ENCODE results near the gene ZNF574.

The ZNF574 gene

DNA sequence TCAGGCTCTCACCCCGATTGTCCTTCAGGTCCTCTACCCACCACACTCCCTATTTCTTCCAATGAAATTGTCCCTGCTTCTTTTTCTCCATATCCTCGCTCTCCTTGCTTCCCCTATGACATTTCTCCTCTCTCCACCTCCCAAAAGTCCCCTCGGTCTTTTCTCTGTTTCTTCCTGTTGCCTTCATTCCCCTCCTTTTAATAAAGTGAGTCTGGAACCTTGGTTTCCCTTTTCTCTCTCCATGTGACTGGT is 676 bp upstream of the ZNF574 start:
- Histone ChIP-seq H3K4me1 (ENCODE audit: control insufficient read depth, low read length) (peaks cover 20% of the 10 kb centered on the region), H3K4me2 (ENCODE audit: low read length) (peak overlapping the region; percentile 82)
- no peak for TF ChIP-seq EZH2phosphoT487 (IDR thresholded peaks at IDR 0.05; ENCODE audit: borderline replicate concordance, low read length)
- TF ChIP-seq, protein P1, sequence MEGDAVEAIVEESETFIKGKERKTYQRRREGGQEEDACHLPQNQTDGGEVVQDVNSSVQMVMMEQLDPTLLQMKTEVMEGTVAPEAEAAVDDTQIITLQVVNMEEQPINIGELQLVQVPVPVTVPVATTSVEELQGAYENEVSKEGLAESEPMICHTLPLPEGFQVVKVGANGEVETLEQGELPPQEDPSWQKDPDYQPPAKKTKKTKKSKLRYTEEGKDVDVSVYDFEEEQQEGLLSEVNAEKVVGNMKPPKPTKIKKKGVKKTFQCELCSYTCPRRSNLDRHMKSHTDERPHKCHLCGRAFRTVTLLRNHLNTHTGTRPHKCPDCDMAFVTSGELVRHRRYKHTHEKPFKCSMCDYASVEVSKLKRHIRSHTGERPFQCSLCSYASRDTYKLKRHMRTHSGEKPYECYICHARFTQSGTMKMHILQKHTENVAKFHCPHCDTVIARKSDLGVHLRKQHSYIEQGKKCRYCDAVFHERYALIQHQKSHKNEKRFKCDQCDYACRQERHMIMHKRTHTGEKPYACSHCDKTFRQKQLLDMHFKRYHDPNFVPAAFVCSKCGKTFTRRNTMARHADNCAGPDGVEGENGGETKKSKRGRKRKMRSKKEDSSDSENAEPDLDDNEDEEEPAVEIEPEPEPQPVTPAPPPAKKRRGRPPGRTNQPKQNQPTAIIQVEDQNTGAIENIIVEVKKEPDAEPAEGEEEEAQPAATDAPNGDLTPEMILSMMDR (IDR thresholded peaks at IDR 0.05; ENCODE audit: low read depth, low read length, poor library complexity, severe bottlenecking): no peak

DNA sequence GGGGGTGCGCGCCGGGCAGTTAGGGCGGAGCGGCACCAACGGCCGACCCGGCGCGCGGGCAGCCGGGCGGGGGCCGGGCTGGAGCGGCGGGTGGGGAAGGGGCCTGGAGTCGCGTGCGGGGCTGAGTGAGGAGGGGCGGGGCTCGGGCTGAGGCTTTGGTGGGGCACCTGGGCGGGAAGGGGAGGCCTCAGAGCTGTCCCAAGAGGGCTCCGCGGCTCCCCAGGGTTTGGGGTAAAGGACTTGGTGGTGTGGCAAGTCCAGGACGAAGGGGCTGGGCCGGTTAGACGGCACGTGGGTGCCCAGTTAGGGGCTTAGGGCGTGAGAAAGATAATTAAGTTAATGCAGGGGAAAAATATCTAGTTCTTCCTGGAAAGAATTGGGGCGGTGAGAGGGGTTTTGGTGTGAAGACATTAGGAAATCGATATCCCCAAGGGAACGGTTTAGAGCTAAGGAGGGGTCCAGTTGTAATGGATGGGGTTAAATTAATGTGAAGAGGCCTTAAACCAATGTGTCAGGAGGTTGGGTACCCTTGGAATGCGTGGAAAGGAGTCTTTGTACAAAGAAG is 496 bp downstream of the ZNF574 start:
- H3K79me2 ChIP-seq (ENCODE audit: control insufficient read depth, low read length): peaks cover 62% of the 10 kb centered on the region
- peak overlapping the region; percentile 89 for H3K4me2 ChIP-seq (ENCODE audit: low read length)
- H3K9me2 ChIP-seq (replicated peaks; ENCODE audit: control insufficient read depth, low read length): no peaks in the 10 kb centered on the region
- no peaks in the 10 kb centered on the region for H3K27me3 ChIP-seq (ENCODE audit: control insufficient read depth, low read length)
- peak overlapping the region; percentile 61 for H3K27ac ChIP-seq (ENCODE audit: low read depth, low read length)
- peaks cover 20% of the 10 kb centered on the region for H3K4me1 ChIP-seq (ENCODE audit: control insufficient read depth, low read length)
- TF ChIP-seq, protein P1 (IDR thresholded peaks at IDR 0.05; ENCODE audit: low read depth, low read length, poor library complexity, severe bottlenecking): no peak
- no peak for TF ChIP-seq EZH2phosphoT487 (IDR thresholded peaks at IDR 0.05; ENCODE audit: borderline replicate concordance, low read length)
- peaks cover 22% of the 10 kb centered on the region for H4K20me1 ChIP-seq (ENCODE audit: control insufficient read depth, insufficient read depth, low read depth, low read length)
- H3K36me3 ChIP-seq (ENCODE audit: control insufficient read depth, low read length): peaks cover 50% of the 10 kb centered on the region
- H3K4me3 ChIP-seq (ENCODE audit: low read length): peak overlapping the region; percentile 77
- H3F3A ChIP-seq (ENCODE audit: control insufficient read depth, insufficient read depth): peaks cover 13% of the 10 kb centered on the region
- no peaks in the 10 kb centered on the region for H3K9me3 ChIP-seq (ENCODE audit: control insufficient read depth, insufficient read depth, low read length)

More for the DNA sequence above, 676 bp upstream of the ZNF574 start:
- Histone ChIP-seq H3K27me3 (ENCODE audit: control insufficient read depth, low read length) (no peaks in the 10 kb centered on the region), H3F3A (ENCODE audit: control insufficient read depth, insufficient read depth) (peaks cover 13% of the 10 kb centered on the region), H3K4me3 (ENCODE audit: low read length) (peak overlapping the region; percentile 77), H3K79me2 (ENCODE audit: control insufficient read depth, low read length) (peaks cover 50% of the 10 kb centered on the region), H3K9me2 (replicated peaks; ENCODE audit: control insufficient read depth, low read length) (no peaks in the 10 kb centered on the region), H4K20me1 (ENCODE audit: control insufficient read depth, insufficient read depth, low read depth, low read length) (peaks cover 22% of the 10 kb centered on the region), H3K9me3 (ENCODE audit: control insufficient read depth, insufficient read depth, low read length) (no peaks in the 10 kb centered on the region), H3K27ac (ENCODE audit: low read depth, low read length) (peak overlapping the region; percentile 71), H3K36me3 (ENCODE audit: control insufficient read depth, low read length) (peaks cover 39% of the 10 kb centered on the region)

DNA sequence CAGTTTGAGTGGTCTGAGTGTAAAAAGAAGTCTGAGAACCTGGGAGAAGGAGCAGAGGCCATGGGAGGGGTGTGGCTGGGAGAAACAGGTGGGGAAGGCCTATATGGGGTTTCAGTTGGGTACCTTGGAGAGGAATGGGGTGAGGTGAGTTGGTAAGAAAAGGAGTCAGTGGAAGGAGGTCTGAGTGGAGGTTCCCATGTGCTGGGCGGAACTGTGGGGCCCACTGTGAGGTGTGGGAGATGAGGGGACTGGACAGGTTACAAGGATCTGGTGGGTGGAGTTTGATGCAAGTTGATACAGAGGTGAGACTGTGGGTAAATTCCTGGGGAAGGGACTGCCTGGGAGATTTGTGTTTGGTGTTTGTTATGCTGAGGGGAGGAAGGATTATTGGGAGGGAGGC is 2.1 kb downstream of the ZNF574 start:
- Histone ChIP-seq H3F3A (ENCODE audit: control insufficient read depth, insufficient read depth) (peaks cover 12% of the 10 kb centered on the region), H3K36me3 (ENCODE audit: control insufficient read depth, low read length) (peaks cover 59% of the 10 kb centered on the region), H4K20me1 (ENCODE audit: control insufficient read depth, insufficient read depth, low read depth, low read length) (peaks cover 22% of the 10 kb centered on the region), H3K4me1 (ENCODE audit: control insufficient read depth, low read length) (peaks cover 20% of the 10 kb centered on the region), H3K4me3 (ENCODE audit: low read length) (peak overlapping the region; percentile 77; the same call in 1 of the 2 replicates), H3K27ac (ENCODE audit: low read depth, low read length) (no peak overlapping the region), H3K4me2 (ENCODE audit: low read length) (peak overlapping the region; percentile 89), H3K27me3 (ENCODE audit: control insufficient read depth, low read length) (no peaks in the 10 kb centered on the region), H3K79me2 (ENCODE audit: control insufficient read depth, low read length) (peaks cover 72% of the 10 kb centered on the region), H3K9me3 (ENCODE audit: control insufficient read depth, insufficient read depth, low read length) (no peaks in the 10 kb centered on the region), H3K9me2 (replicated peaks; ENCODE audit: control insufficient read depth, low read length) (no peaks in the 10 kb centered on the region)
- TF ChIP-seq EZH2phosphoT487 (IDR thresholded peaks at IDR 0.05; ENCODE audit: borderline replicate concordance, low read length): no peak
- TF ChIP-seq, protein P1 (IDR thresholded peaks at IDR 0.05; ENCODE audit: low read depth, low read length, poor library complexity, severe bottlenecking): no peak

All from DOHH2 (cell line).